Lung (tissue), 12 donors: ENCODE results near the gene NEIL3. TPM values are rescaled to one million over a fixed set of nuclear protein-coding genes. Genes with fewer than 3 reads are reported as not detected.

Experiments used
- ATAC-seq: fragments of 200-7000 bp; cut with Tn5 transposase; one replicate; pipeline ENCODE4 v1.9.1; 2020; ENCODE audit warnings: moderate number of reproducible peaks; ENCODE audit not compliant: insufficient read depth, low FRiP score
- DNase-seq, 3 donors: peaks; one replicate each; pipeline ENCODE4 v3.0.0-alpha.2; 2013 to 2017
- H3K27ac ChIP-seq, 2 donors: one replicate each; pipeline ENCODE4 v1.5.1; 2013; ENCODE audit warnings: mild to moderate bottlenecking in 2 of 2, moderate library complexity in 2 of 2, control low read depth in 1 of 2, inconsistent platforms in 1 of 2, low read depth in 1 of 2, low read length in 1 of 2
- H3K27me3 ChIP-seq, 3 donors: one replicate each; pipeline ENCODE4 v1.5.1; 2013; ENCODE audit warnings: low read length in 2 of 3; ENCODE audit not compliant: control insufficient read depth in 3 of 3, insufficient read depth in 3 of 3
- H3K36me3 ChIP-seq, 4 donors: one replicate each; pipeline ENCODE4 v1.5.1; 2013; ENCODE audit warnings: low read length in 4 of 4, mild to moderate bottlenecking in 1 of 4, moderate library complexity in 1 of 4; ENCODE audit not compliant: control insufficient read depth in 4 of 4, insufficient read depth in 4 of 4
- H3K4me1 ChIP-seq, 5 donors: one replicate each; pipeline ENCODE4 v1.5.1; 2013; ENCODE audit warnings: low read length in 5 of 5, mild to moderate bottlenecking in 2 of 5, moderate library complexity in 1 of 5; ENCODE audit not compliant: control insufficient read depth in 5 of 5, insufficient read depth in 5 of 5
- H3K4me3 ChIP-seq: one replicate; pipeline ENCODE4 v1.5.1; 2013; ENCODE audit warnings: mild to moderate bottlenecking, control low read depth, moderate library complexity
- H3K9ac ChIP-seq, 2 donors: one replicate each; pipeline ENCODE4 v1.5.1; 2013; ENCODE audit warnings: low read length in 2 of 2, control low read depth in 1 of 2; ENCODE audit not compliant: insufficient read depth in 1 of 2
- H3K9me3 ChIP-seq, 4 donors: one replicate each; pipeline ENCODE4 v1.5.1; 2013; ENCODE audit warnings: low read length in 3 of 4, mild to moderate bottlenecking in 1 of 4, moderate library complexity in 1 of 4; ENCODE audit not compliant: control insufficient read depth in 4 of 4, insufficient read depth in 3 of 4
- CTCF ChIP-seq: IDR thresholded peaks from 2 replicates; pipeline ENCODE4 v1.5.1; 2012; ENCODE audit warnings: mild to moderate bottlenecking; ENCODE audit errors: control extremely low read depth, extremely low read depth
- WGBS, 2 donors: extraction: QIAGEN DNeasy Blood & Tissue Kit; methylation state at CpG; one replicate each; pipeline ENCODE4 v1.1.7; 2013; 5-methylcytosine and 5-hydroxymethylcytosine counted together
- polyA plus RNA-seq, 2 donors: library from polyadenylated mRNA; stranded (reverse); fragments of 200-250 nt; gene quantifications; one replicate each; pipeline ENCODE4 v1.2.1, GENCODE V29; 2013
- total RNA-seq, 2 donors: library from RNA; depleted of rRNA in 1 of 2; stranded (reverse); fragments of >200 nt in 1 of 2; gene quantifications; one replicate each; pipeline ENCODE4 v1.2.1, GENCODE V29; 2014 to 2021
- donor health status: control.
- donor health status: control.
- donor health status: Bipolar disorder and iron deficiency.
- donor health status: healthy.
- donor health status: DM: yes; HTN: yes; CAD: no.

NEIL3 gene
- total and polyA plus RNA-seq, 4 donors, result 0.22 to 2.0 (median 0.32) TPM

DNA sequence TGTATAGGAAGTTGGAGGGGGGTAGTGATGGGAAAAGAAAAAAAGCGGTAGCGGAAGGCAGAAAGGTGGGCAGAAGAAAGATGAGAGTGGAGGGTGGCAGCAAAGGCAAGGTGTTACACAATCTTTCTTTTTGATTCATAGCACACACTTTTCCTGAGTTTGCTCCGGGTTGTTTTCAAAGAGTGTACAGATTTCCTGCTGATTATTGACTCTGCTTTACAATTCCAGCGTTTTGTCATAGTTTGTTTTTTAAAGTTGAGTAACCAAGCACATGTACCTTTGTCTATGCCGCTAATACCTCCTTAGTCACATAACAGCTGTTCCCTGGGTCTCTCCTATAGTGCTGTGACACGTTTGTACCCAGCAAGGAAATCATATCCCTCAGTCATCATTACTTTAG, 82.3 kb downstream of the NEIL3 start:
- no peak for TF ChIP-seq CTCF
- ATAC-seq (no peak), DNase-seq (no peak)
- Histone ChIP-seq H3K27me3 (no peaks in the 10 kb centered on the region), H3K9me3 (no peaks in the 10 kb centered on the region), H3K4me3 (no peak overlapping the region), H3K4me1 (no peaks in the 10 kb centered on the region), H3K36me3 (no peaks in the 10 kb centered on the region), H3K9ac (no peak overlapping the region), H3K27ac (no peak overlapping the region)
- WGBS, 2 donors, result 71 to 77% methylated on average over 6 of the region's 6 CpGs

DNA sequence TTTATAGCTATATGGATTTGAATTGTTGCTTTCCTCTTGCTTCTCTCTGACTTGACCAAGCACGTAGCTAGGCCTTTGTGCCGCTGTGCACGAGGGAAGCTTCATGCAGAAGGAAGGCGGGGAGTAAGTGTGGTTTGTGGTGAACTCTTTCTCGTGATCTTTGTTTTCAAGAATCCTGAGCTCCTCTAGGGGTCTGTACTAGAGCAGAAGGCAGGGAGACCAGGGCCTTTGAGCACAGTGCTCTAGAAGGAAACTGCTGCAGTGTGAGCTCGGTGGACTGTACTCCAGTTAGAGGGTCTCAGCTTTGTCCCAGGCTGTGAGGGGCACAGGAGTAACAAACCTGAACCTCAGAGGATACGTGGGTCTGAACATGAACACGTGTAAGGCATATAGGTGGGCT, 83.6 kb downstream of the NEIL3 start:
- no peak for DNase-seq
- H3K36me3 ChIP-seq, result no peaks in the 10 kb centered on the region
- peaks cover 0 to 3% (median 0%) of the 10 kb centered on the region in 4 donors for H3K9me3 ChIP-seq
- no peak overlapping the region for H3K4me3 ChIP-seq
- WGBS, 2 donors, result 45 to 56% methylated on average over 8 of the region's 8 CpGs
- ATAC-seq, result no peak
- TF ChIP-seq CTCF, result no peak
- no peak overlapping the region for H3K9ac ChIP-seq
- H3K4me1 ChIP-seq, result no peaks in the 10 kb centered on the region
- no peaks in the 10 kb centered on the region for H3K27me3 ChIP-seq
- no peak overlapping the region for H3K27ac ChIP-seq

GRCh38 chr4:177396352-177396751, 86.7 kb downstream of the NEIL3 start:
- Histone ChIP-seq H3K27me3 (no peaks in the 10 kb centered on the region), H3K4me3 (no peak overlapping the region)
- no peak for TF ChIP-seq CTCF

GRCh38 chr4:177400030-177400429, 90.4 kb downstream of the NEIL3 start:
- no peak for ATAC-seq
- no peak for TF ChIP-seq CTCF
- WGBS, 2 donors, result 55 to 74% methylated on average over 2 of the region's 2 CpGs

More at GRCh38 chr4:177396352-177396751, 86.7 kb downstream of the NEIL3 start:
- Histone ChIP-seq H3K36me3 (no peaks in the 10 kb centered on the region), H3K27ac (no peak overlapping the region), H3K4me1 (no peaks in the 10 kb centered on the region), H3K9me3 (peaks cover 0 to 3% (median 0%) of the 10 kb centered on the region in 4 donors), H3K9ac (no peak overlapping the region)
- no peak for DNase-seq
- WGBS, 2 donors, result 87 to 93% methylated on average over 2 of the region's 2 CpGs
- no peak for ATAC-seq

More at GRCh38 chr4:177400030-177400429, 90.4 kb downstream of the NEIL3 start:
- Histone ChIP-seq H3K36me3 (no peaks in the 10 kb centered on the region), H3K4me3 (no peak overlapping the region), H3K27ac (no peak overlapping the region), H3K9me3 (peaks cover 0 to 3% (median 0%) of the 10 kb centered on the region in 4 donors), H3K4me1 (no peaks in the 10 kb centered on the region), H3K9ac (no peak overlapping the region), H3K27me3 (no peaks in the 10 kb centered on the region)
- DNase-seq, result no peak
